Measurements from ENCODE around the gene MPP2.
"Not testable (repeated sequence)": the region's sequence is repeated elsewhere in the genome, so short reads cannot be mapped to it uniquely, and the experiment has no call there.

Gene MPP2

DNA sequence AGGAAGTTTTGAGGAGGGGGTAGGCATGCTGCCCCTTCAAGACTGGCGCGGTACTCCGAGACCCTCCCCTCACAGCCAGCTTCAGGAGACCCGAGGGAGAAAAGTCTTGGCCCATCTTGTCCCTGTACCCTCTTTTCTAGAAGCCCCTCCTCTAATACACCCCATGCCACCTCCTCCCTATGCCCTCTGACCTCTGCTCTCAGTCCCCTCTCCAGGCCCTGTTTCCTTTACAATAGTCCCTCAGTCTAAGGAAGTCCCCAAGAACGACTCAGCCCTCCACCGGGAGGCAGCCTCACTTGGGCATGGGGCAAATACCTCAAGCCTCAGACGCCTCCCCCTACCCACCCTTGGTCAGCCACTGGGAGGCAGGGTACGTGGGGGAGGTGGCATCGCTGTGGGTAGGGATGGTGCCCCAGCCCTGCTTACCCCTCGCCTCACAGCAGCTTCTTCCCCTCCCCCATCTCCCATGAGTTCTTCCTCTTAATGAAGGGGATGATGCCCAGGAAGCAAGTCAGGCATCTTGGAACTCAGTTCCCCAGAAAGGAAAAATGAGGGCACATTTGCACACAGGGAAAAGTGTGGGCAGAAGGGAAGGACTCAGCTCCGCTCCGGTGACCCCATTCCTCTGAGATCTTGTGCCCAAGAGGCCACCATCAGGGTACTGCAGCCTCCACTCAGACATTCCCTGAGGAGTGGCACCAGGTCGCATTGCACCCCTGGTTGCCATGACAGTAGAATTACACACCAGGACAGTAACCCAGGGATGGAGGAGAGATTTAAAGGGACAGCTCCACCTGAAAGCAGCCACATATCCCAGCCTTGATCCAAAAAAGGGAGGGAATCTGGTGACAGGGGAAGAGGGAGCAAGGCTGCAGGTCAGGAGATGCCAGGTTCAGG is 6.2 kb downstream of the MPP2 start:
- no peak for DNase-seq (ENCODE audit: low spot score)

DNA sequence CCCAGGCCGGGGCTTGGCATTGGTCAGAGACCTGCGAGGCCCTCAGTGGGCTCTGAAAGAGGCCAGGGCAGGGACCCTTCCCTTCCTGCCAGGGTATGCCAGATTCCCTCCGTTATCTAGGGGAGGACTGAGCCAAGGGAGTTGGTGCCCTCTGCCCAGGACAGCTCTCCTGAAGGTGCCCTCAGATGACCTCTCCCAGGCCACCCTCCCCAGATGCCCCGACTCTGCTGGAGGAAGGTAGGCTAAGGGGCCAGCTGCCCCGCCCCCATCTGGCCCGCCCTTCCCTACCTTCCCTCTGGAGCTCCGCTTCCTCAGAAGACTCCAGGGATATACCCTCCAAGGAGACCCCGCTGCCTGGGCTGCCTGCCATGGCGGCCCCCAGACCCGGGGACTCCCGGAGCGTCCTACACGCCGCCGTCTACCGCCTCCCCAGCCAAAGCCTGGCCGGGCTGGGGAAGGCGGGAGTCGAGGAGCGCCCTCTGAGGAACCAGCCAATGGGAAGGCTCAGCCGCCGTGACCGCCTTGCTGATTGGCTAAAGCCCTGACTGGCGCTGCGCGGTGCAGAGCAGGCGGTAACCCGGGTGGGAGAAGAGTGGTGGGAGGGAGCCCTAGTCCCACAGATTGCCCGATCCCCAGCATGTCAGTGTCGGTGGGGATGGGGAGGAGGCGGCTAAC is 7.0 kb downstream of the MPP2 start:
- no peak for DNase-seq (ENCODE audit: low spot score)

DNA sequence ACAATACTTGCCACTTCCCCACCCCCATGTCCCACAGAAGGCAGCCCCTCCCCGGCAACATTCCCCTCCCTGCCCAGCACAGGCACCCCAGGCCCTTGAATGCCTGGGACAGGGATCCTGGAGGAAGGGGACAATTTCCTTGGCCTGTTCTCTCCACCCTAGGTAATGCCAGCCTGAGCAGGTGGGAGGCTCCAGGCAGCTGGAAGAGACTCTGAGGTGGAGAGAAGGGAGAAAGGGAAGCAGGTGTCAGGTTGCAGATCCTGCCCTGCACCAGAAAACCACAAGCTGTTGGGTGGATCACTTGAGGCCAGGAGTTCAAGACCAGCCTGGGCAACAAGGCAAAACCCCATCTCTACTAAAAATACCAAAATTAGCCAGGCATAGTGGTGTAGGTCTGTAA is 8.9 kb downstream of the MPP2 start:
- no peak for DNase-seq (ENCODE audit: low spot score)

DNA sequence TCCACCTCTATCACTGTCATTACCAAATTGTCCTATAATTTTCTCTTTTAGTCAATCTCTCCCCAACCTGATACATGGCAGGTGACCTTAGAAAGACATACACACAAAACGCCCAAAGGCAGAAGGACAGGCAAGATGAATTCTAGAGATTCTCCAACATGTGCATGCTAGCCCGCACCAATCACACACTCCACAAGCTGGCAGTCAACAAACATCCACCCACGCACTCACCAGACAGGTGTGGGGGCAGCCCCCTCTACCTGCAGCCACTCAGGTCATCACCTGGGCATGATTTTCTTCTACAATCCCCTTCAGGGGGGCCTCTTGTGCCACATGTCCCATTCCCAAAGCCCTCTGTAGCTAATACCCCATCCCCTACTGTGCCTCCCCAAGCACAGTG is 9.5 kb downstream of the MPP2 start:
- DNase-seq (ENCODE audit: low spot score) = no peak

DNA sequence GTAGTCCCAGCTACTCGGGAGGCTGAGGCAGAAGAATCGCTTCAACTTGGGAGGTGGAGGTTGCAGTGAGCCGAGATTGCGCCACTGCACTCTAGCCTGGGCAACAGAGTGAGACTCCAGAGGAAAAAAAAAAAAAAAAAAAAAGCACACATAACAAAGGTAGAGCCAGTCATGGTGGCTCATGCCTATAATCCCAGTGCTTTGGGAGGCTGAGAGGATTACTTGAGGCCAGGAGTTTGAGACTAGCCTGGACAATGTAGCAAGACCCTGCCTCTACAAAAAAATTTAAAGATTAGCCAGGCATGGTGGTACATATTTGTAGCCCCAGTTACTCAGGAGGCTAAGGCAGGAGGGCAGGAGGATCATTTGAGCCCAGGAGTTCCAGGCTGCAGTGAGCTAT is 12.8 kb downstream of the MPP2 start:
- not testable (repeated sequence) for DNase-seq (ENCODE audit: low spot score)

DNA sequence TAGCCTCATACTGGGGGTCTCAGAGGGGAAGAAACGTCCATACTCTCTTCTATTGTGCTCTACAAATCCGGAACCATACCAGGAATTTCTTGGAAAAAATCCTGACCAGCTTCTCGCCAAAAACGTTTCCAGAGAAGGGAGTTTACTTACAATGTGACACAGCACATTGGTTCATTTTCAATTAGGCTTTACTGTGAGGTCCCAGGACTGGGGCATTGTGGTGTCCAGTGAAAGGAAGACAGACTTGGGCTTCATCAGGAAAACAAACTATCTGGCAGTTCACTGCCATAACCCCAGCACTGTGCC is 14.7 kb downstream of the MPP2 start:
- no peak for DNase-seq (ENCODE audit: low spot score)

DNA sequence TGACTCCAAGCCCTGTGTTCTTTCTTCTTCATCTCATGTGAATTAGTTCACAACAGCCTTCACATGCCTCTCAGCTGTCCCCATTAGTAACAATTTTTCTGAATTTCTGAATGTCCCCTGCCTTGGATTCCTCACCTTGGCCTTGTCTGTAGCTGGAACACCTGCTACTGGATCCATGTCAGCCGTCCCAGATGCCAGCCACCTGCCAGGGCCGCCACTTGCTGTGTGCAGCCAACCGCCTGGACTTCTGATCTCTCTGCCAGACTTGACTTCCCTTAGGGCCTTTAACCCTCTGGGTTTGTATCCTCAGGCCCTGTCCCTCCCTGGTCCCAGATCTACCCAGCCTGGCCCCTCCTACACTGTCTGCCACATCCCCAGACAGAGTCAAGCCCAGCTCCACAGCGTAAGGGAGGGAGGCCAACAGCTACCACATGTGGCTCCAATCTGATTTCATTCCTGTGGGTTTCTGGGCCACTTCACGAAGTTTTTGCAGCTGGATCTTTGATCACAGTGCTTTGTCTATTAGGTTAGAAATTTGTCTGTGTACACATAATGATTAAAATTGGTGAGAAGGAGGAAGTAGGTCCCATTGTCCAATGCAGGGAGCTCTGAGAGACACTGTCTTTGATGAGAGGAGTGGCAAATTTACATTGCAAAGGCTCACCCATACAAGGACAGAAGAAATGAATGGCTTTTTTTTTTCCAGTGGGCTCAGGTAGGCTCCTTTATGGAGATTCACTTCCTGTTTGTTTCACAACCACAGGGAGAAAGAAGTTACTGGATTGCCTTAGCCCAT is 15.3 kb downstream of the MPP2 start:
- no peak for DNase-seq (ENCODE audit: low spot score)

DNA sequence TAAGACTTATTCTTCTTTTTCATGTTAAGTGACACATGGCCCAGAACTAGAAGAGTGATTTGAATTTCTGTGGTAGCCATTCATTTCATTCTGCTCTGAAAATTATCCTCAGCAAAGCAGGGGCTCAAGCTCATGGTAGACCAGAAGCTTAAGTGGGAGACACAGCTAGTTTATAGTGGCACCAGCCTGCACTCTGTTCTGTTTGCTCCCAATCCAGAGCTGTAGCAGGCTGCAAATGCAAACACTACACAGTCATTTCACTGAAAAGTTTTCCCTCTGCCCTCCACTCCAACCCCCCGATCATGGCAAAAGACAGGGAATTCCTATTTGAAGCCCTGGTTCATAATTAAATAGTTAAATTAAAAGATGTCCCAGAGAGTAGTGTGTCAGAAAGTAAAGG is 17.1 kb downstream of the MPP2 start:
- no peak for DNase-seq (ENCODE audit: low spot score)

DNA sequence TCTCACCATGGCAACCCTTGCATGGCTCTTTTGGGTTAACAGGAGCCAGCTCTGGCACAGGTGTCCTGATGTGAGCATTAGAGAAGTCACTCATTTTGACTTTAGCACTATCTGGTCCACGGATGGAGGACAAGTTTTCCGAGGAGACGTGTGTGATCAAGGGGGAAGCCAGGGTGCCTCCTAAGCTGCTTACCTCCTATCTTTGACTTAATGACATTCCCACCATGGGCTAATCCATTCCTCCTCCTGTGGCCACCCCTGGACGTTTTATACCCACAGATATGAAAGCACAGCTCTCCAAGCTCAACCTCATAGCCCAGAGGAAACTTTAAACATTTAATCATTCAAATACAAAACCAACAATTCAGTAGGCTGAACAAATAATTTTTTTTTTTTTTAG is 18.8 kb downstream of the MPP2 start:
- no peak for DNase-seq (ENCODE audit: low spot score)

DNA sequence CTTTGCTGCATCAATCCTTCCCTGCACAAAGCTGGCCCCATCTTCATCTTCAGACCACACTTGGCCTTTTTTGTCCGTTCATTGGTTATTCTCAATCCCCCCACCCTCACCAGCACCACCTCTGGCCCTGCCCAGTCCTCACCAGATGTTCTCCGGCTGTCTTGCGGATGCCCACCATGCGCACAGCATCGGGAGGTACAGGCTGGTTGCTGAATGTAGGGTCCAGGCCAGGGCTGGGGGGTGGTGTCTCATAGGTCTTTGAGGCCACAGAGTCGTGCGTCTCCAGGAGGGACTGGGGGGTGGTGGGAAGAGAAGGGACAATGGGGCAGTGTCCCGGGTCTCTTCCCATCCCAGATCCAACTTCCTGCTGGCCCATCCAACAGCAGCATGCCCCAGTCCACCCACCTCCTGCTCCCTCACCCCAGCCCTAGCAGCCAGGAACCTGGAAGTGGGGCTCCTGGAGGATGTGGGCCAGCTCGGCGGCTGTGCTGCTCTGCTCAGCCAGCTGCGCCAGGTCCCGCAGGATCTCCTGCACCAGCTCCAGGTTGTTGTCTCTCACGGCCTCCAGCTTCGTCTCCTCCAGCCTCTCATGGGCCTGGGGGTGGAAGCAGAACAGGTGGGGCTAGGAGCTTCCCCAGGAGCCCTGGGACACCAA is 24.4 kb downstream of the MPP2 start:
- no peak for DNase-seq (ENCODE audit: low spot score)

DNA sequence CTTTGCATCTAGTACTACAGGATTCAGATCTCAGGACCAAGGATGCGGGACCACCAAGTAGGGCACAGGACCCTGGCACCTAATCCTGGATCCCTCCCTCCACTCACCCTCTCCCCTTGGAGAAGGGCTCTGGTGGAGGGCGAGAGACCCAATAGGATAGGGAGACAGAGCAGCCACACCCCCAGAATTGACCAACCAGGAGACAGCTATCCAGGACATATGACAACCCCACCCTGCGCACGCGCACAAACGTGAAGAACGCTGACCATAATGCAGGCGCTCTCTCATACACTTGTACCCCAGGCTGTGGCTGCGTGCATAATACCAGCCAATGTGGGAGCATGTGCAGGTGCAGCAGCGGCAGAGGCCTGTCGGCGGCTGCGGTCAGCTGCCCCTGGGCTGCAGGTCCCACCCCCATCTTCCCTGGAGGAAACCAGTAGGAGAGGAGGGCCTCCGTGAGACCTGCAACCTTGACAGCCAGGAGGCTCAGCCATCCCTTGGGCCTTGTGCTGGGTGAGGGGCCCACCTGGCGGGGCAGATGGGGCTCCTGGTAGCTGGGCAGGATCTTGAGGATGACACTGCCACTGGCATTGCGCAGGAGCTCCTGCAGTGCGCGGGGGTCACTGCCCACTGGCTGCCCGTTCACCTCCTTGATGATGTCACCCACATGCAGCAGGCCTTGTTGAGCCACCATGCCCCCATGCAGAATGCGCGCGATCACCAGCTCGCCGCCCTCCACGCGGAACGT is 25.4 kb downstream of the MPP2 start:
- DNase-seq (ENCODE audit: low spot score) = no peak

DNA sequence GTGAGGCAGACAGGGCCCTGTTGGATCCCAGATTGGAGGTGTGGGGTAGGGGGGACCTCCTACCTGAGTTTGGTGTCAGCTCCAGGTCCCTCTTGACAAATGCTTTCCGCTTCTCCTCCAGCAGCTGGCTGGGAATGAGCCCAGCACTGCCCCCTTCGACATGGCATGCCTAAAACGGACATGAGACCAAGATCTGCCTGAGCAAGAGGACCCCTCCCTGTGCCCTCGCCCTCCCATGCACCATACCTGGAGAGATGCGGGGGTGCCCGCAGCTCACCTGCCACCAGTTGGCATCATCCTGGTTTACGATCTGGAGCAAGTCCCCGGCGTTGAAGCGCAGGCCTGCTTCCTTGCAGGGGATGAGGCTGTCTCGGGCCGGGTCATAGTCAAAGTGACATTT is 26.2 kb downstream of the MPP2 start:
- no peak for DNase-seq (ENCODE audit: low spot score)

DNA sequence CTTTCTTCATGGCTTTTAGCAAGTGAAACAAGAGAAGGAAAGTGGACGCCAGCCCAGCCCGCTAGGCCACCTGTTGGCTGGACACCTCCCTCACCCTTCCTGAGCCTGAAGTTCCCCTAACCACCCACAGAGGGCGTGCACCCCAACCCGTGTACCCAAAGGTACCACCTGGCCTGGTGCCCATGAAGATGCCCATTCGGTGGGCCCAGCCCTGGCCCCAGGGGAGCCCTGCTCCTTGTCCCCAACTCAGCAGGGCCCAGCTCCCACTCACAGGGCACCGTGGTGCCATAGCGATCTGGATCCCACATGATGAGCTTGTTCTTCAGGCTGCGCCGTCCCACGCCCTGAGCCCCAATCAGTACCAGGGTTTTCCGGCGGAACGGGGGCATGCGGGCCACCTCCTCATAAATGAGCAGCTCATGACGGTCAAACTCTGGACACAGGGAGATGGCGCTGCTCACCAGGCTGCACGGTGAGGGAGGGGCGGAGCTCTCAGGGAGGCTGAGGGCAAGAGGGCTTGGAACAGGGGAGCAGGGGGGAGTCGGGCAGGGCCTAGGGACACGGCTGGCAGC is 26.8 kb downstream of the MPP2 start:
- peak; percentile 21 for DNase-seq (ENCODE audit: low spot score)

DNA sequence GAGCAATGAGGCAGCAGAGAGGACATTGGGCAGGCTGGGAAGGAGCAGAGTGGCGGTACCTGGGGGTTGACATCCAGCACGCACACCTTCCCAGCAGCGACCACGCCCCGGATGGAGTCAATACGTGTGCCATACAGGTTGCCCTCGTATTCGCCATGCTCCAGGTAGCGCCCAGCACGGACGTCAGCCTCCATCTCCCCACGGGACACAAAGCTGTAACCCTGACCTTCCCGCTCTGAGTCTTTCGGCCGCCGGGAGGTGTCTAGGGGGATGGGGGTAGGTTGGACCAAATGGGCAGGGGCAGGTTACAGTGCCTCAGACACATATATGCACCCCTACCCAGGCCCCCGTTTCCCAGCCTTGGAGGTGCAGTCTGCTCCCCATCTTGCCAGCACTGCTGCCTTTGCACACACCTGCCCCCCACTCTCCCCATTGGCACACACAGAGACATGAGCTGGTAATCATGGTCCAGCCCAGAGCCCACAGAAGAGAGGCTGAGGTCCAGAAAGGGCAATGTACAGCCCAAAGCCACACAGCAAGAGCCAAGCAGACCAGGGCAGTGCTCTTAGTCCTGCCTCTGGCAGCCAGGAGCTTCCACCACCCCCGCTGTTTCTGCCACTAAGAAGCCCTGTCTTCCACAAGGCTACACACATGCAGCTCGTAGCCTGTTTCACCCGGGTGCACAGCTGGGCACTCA is 27.5 kb downstream of the MPP2 start:
- DNase-seq (ENCODE audit: low spot score) = no peak

DNA sequence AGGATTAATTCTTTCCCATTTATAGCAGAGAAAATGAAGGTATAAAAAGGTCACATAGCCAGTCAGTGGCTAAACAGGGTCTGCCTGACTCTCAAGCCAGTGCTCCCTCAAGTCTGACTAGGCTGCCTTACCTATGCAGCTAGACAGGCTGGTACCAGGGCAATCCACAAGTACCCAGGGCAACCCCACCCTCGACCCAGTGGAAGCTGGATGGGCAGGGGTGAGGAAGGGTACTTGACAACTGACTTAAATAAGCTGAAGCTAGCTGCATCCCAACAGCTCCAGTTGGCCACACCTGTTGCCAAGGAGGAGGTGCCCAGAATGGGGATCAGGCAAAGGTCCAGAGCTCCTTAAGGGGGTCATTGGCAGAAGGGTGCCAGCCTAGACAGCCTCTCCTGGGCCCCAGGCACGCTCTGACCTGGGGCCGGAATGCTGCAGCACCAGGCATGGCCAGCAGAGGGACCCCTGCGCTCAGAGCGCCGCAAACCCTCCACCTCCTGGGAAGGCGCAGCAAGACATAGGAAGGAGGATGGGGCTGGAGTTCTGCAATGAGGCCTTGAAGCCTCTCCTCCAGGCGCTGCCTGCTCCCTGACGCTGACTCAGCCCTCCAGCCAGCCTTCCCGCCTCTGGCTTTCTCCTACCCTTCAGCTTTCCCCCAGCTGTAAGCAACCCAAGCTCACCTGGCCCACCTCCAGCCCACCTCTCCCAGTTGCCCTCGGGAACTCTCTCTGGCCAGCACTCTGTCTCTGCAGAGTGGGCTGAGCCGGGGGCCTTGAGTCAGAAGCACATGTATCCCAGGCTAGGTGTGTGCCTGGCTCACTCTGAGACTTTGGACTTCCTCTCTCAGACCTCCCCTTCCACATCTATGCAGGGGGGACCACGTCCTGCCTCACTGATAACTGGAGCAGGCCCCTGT is 28.8 kb downstream of the MPP2 start:
- DNase-seq (ENCODE audit: low spot score) = peak; percentile 43

DNA sequence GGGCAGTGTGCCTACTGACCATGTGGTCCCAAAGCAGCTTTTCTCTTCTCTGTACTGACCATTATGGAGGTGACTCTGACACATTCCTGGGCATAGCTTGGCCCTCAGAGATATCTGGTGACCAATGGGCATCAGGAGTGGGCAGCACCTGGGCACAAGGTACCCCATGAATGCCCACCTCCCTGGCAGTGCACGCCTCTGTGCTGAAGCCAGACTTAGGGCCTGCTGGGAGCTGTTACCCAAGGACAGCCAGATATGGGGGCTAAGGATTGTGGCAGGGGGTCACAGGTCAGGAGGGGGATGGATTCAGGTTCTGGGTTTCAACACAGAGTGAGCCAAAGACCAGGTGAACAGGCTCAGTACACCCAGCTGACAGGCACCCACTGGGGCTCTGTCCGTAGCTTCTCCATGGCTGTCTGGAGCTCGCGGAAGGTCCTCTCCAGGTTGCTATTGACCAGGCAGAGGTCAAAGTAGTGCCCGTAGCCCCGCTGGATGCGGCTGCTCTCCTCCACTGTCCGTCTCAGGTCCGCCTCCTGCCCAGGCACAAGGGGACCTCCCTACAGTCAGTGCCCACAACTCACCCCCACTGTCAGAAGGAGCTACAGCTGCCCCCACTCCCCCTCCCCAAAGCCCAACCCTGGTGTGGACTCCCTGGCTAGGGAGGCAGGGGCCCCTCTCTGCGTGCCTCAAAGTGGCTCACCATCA is 29.7 kb downstream of the MPP2 start:
- DNase-seq (ENCODE audit: low spot score) = no peak

DNA sequence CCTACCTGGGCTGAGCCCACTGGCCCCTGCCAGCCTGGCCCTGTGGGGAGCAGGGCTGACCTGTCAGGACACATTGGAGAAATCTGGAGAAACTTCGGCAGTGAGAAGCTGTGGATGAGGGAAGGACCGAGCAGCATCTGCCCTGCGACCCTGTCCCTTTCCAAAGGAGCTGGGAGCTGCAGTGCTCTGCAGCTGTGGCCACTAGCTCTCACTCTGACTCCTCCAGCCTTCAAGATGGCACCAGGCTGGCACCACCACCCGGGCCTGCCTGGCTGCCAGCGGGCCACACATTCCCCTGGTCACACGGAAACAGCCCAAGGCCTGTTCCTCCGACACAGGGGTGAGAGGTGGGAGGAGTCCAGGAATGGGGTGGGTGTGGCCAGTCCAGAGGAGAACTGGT is 30.3 kb downstream of the MPP2 start:
- no peak for DNase-seq (ENCODE audit: low spot score)

DNA sequence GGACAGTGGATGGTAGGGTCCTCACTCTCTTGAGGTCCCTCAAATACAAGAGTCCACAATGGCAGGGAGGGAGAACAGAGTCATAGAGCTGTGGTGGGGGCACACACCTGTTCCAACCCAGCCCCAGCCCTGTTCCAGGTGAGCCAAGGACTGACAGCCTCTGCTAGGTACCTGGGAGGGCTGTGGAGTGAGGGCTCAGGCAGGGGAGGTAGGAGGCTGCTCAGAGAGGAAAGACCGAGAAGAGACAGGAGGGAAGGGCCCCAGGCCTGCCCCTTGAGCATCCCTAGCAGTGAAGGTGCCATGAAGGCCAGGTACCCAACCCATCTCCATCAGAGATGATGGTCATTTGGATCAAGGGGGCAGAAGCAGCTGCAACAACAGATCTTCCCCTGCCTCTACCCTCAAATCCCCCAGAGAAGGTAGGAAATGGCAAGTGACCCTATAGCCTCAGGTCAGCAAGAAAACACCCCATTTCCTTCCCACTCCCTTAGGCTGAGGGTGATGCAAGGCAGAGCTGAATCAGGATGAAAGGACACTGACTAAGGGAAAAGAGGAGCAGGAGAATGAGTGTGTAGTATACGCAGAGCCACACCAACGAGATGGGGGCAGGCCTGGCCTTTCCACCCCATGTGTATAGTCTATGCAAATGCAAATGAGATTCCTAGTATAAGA is 31.7 kb downstream of the MPP2 start:
- DNase-seq (ENCODE audit: low spot score) = no peak

Data from hematopoietic multipotent progenitor cell treated with erythropoietin and hydrocortisone succinate and interleukin-3 and kit ligand, for 17 days (in vitro differentiated cells).